ENCODE measurements around the gene LAMTOR2.

GRCh38 chr1:156033011-156033410 is 21.6 kb upstream of the LAMTOR2 start:
- no peak for TF ChIP-seq CTCF (IDR thresholded peaks at IDR 0.05)
- no peak for TF ChIP-seq POLR2A (IDR thresholded peaks at IDR 0.05)
